Measurements from ENCODE around the gene APMAP.

APMAP gene

DNA sequence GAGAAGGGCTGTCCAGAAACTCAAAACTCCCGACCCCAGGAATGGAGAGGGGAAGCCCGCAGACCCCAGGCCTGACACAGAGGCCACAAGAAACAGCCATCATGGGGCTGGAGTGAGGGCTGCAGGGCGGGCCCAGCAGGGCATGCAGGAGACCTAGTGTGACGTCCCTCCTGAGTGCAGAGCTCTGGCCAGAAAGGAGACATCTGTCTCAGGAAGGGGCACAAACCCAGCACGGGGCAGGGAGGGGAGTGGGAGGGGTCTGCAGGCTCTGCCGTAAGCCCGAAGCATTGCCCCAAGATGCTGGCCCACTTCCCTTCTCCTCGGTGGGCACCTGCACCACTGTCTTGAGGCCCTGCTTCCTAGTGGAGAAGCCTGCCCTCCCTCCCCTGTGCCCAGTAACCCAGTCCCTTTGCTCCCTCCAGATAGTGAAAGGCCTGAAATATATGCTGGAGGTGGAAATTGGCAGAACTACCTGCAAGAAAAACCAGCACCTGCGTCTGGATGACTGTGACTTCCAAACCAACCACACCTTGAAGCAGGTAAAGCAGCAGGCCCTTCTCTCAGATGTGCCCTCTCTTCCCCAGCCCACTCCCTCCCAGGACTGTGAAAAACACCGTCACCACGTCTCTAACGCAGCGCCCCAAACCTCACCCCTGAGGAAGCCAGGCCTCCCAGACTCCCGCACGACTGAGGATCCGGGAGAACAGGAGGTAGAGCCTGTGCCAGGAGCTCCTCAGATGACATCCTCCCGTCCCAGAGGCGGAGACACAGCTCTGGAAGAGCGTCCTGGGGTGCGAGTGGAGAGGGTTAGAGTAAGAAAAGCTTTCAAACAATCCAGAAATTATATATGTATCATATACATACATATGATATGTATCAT is 33.8 kb downstream of the APMAP start:
- DNase-seq (ENCODE audit: extremely low read depth, low read depth), result no peak
- TF ChIP-seq, protein P1, sequence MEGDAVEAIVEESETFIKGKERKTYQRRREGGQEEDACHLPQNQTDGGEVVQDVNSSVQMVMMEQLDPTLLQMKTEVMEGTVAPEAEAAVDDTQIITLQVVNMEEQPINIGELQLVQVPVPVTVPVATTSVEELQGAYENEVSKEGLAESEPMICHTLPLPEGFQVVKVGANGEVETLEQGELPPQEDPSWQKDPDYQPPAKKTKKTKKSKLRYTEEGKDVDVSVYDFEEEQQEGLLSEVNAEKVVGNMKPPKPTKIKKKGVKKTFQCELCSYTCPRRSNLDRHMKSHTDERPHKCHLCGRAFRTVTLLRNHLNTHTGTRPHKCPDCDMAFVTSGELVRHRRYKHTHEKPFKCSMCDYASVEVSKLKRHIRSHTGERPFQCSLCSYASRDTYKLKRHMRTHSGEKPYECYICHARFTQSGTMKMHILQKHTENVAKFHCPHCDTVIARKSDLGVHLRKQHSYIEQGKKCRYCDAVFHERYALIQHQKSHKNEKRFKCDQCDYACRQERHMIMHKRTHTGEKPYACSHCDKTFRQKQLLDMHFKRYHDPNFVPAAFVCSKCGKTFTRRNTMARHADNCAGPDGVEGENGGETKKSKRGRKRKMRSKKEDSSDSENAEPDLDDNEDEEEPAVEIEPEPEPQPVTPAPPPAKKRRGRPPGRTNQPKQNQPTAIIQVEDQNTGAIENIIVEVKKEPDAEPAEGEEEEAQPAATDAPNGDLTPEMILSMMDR (IDR thresholded peaks at IDR 0.05; ENCODE audit: low read depth, low read length), result no peak

GRCh38 chr20:24957326-24958016 is 35.1 kb downstream of the APMAP start:
- DNase-seq (ENCODE audit: extremely low read depth, low read depth), result no peak
- TF ChIP-seq, protein P1 (IDR thresholded peaks at IDR 0.05; ENCODE audit: low read depth, low read length), result no peak

GRCh38 chr20:24956001-24956841 is 36.3 kb downstream of the APMAP start:
- DNase-seq (ENCODE audit: extremely low read depth, low read depth), result no peak
- TF ChIP-seq, protein P1 (IDR thresholded peaks at IDR 0.05; ENCODE audit: low read depth, low read length), result no peak

- TF ChIP-seq, protein P1 (IDR thresholded peaks at IDR 0.05; ENCODE audit: low read depth, low read length), result no peak
- DNase-seq (ENCODE audit: extremely low read depth, low read depth), result no peak
Observed at GRCh38 chr20:24955045-24955444, 37.5 kb downstream of the APMAP start.

DNA sequence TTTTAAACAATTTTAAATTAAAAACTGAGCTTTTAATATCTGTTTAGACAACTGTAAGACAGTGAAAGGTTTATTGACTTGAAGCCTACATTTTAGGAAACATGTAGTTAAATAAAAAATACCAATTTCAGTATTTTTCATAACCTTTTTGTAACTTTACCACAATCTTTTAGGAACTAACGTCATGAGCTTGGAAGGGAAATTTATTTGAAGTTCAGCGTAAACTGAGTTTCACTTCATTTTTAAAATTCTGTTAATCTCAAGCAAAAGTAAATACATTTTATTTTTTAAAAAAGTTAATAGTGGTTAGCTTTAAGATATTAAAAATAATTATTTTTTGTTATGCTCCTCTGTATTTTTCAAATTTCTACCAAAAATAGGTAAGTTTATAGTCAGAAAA is 38.0 kb downstream of the APMAP start:
- TF ChIP-seq, protein P1 (IDR thresholded peaks at IDR 0.05; ENCODE audit: low read depth, low read length), result no peak
- DNase-seq (ENCODE audit: extremely low read depth, low read depth), result no peak

DNA sequence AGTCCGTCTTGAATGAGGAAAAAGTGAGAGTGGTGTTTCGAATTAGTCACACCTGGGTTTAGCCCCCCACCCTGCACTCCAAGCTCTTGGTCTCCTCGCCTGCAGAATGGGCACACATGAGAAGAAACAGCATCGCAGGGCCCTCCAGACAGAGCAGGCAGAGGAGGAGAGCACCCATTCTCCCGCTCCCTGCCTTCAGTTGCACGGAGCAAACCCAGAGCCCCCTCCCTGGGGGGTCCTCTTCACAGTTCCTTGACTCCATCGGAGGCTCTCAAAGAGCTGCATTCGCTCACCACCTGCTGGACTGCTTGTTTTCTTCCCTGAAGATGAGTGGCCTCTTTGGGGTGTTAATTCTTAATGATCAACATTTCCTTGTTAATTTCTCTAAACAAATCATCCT is 38.4 kb downstream of the APMAP start:
- TF ChIP-seq, protein P1 (IDR thresholded peaks at IDR 0.05; ENCODE audit: low read depth, low read length), result no peak
- no peak for DNase-seq (ENCODE audit: extremely low read depth, low read depth)

All from AG09319 (cell line).